Superior temporal gyrus (tissue), 1 donor: Measurements from ENCODE around the gene DPRX.
"Not testable (repeated sequence)": the region's sequence is repeated elsewhere in the genome, so short reads cannot be mapped to it uniquely, and the experiment has no call there.

ENCODE experiments used
- DNase-seq: peaks from one replicate; pipeline ENCODE4 v3.0.0-alpha.2; 2016; ENCODE audit errors: extremely low spot score

Gene DPRX

DNA sequence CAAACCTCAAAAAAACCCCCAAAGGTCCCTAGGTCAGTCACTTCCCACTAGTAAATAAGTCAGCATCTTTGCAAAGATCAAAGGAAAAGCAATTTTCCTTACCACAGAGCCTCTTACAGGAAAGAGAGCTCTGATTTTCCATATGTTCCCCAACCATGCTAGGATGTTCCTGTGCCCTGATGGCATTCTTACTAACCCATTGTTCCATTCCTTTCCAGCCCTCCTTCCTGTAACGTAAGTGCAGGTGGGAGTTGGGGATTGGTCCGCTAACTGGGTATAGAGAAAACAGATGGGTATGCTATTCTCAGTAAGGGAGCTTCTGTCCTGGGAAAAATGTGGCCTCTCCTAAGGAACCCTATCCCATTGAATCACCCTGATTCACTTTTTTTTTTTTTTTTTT lies 14.3 kb downstream of the DPRX start:
- no peak for DNase-seq

DNA sequence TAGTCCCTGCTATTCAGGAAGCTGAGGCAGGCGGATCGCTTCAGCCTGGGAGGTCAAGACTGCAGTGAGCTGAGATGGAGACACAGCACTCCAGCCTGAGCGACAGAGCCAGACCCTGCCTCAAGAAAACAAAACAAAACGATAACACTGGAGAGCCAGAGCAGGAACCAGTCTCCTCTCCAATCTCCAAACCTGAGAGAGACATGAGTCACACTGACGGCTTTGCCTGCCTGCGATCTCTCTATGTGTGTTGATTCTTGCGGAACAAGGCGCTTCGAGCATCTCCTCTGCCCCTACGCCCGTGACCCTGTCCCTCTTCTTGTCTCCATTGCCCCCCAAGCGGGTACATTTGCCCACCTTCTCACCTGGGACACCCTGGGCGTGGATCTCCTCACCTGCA lies 15.6 kb downstream of the DPRX start:
- no peak for DNase-seq

DNA sequence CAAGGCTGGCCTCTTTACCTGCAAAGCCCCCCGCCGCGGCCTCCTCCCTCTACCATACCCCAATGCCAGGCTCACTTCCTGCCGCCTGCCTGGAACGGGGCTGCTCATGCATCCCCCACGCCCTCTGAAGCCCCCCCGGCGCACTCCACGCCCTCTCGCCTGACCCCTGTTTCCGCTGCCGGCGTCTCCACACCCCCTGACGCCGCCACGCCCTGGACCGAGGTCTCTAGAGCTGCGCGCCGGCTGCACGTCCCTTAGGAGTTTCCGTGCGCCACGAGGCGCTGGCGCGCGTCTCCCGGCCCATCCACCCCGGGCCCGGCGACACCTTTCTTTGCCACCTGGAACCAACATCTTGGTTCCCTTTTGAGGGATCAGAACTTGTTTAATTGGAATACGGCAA lies 16.0 kb downstream of the DPRX start:
- DNase-seq, result no peak

DNA sequence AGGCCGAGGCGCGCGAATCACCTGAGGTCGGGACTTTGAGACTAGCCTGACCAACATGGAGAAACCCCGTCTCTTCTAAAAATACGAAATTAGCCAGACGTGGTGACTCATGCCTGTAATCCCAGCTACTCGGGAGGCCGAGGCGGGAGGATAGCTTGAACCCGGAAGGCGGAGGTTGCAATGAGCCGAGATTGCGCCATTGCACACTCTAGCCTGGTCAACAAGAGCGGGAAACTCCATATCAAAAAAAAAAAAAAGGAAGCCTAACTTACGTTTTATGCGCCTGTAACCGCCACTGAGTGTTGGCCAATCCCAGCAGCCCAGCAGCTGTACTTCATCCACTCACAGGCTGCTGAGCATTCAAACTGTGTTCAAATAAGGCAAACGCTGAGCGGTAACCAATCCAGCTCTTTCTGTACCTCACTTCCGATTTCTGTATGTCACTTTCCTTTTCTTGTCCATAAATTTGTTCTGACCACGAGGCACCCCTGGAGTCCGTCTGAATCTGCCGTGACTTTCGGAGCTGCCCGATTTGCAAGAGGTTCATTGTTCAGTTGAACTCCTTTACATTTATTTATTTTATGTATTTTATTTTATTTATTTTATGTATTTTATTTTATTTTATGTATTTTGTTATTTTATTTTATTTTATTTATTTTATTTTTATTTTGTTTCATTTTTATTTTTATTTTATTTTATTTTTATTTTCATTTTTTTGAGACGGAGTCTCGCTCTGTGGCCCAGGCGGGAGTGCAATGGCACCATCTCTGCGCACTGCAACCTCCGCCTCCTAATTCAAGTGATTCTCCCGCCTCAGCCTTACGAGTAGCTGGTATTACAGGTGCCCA lies 18.2 kb downstream of the DPRX start:
- no peak for DNase-seq

DNA sequence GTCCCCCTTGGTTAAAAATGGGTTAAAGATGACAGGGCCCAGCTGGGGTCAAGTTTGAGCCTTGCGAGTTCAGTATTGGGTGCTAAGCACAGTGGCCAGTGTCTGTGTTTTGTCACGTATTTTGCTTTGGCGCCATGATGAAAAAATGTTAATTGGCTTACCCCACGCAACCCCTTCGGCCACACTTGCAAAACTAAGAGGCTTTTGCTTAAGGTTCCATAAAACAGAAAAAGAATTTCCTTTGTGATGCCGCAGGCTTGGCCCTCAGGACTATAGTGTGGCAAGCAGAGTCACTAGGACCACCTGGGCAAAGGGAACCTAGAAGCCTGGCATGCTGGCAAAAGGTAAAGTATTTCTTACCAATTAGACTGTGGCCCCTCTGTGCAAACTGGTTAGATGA lies 20.7 kb downstream of the DPRX start:
- no peak for DNase-seq

DNA sequence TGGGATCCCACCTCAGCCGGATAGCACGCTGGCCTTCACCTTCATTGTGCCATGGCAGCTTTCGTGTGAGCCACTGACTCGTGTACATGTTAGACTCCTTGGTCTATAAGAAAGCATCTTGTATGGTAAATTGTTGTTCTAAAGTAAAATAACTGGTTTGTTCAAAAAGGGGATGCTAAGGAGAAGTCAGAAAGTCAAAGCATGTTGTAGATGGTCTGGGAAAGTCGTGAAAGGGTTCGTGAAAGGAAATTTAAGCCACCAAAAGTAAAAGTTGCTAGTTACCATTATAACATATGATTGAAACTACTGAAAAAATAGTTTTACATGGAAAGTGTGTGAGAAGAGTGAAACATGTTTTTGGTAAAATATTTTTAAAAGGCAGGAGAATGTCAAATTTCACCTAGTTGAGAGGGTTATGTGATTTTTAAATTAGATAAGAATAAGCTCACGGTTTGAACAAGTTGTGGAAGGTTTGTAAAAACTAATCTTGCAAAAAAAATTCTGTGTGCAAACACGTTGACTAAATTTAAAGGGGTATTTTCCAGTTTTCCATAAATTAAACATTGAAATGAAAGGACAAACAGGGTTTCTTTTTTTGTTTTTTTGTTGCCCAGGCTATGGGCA lies 23.4 kb downstream of the DPRX start:
- no peak for DNase-seq

DNA sequence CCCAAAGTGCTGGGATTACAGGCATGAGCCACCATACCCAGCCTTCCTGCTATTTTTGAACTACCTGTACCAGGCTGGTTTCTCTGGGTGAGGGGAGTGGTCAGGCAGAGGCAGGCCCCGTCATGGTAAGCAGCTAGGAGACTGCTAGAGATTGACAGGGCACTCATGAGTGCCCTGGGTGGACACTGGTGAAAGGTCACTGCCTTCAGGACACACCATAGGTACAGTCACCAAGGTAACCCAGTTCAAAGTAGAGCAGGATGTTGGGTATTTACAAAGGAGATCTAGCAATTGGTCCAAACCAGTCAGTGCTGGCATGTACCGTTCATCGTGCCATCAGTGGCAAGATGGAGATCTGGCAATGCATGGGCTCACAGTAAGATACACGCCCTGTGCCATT lies 25.5 kb downstream of the DPRX start:
- no peak for DNase-seq

DNA sequence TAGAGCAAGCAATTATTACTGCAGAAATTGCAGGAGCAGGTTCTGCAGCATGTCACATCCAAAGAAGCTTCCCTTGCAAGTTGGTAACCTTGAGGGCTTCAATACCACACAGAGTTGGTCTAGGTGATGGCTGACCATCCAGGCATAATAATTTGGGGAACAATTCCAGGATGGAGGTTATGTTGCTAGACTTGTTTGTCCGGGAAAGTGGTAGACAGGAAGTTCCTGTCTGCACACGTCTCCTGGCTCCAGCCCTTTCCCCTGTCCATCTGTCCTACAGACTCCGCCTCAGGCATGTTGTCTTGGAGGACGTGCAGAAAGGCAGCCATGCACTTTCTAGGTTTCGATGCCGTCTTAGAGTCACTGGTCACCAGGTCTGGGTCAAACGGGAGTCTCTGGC lies 26.0 kb downstream of the DPRX start:
- no peak for DNase-seq

DNA sequence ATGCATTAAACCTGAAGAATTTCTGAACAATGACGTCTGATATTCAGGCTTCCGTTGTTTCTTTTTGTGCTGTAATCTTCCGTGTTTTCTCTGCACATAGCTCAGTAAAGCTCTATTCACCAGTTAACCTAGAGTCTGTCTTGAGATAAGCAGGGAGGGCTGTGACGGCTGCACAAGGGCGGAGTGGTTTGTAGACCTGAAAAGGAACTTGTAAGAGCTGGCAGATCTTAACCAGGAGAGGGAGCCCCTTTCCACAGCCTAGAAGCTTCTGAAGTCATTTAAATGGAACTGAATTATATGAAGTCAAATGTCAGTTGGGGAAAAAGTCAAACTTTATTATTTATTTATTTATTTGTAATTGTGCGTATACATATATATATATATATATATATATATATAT lies 27.5 kb downstream of the DPRX start:
- peak; percentile 47 for DNase-seq

DNA sequence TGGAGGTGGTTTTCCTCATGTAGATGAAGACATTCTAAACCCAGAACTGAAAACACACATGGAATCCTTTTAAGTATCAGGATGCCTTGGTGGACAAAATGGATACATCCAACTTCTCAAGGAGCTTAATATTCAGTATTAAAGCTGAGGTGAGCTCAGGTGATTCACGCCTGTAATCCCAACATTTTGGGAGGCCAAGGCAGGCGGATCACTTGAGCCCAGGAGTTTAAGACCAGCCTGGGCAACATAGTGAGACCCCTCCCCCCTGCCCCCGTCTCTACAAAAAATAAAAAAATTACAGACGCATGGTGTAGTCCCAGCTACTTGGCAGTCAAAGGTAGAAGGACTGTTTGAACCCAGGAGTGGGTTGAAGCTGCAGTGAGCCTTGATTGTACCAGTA lies 28.8 kb downstream of the DPRX start:
- DNase-seq, result no peak

DNA sequence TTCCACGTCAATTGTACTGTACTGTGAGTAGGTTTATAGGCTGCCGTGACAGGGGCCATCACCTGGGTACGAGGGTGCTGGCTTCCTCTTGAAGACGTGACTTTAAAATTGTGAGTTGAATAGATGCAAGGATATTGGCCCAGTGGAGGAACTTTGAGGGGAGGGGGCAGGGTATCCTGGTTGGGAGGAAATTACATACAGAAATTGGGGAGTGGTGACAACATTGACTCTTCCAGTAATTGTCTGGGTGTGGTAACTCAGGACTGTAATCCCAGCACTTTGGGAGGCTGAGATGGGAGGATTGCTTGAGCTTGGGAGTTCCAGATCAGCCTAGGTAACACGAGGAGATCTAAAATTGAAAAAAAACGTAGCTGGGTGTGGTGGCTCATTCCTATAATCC lies 30.4 kb downstream of the DPRX start:
- DNase-seq, result no peak

DNA sequence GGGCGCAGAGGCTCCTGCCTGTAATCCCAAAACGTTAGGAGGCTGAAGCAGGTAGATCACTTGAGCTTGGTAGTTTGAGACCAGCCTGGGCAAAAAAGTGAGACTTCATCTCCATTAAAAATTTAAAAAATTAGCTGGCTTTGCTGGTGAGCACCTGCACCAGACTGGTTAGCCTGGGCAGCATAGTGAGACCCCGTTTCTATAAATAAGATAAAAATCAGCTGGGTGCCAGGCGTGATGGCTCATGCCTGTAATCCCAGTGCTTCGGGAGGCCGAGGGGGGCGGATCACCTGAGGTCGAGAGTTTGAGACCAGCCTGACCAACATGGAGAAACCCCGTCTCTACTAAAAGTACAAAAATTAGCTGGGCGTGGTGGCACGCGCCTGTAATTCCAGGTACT lies 32.4 kb downstream of the DPRX start:
- no peak for DNase-seq

DNA sequence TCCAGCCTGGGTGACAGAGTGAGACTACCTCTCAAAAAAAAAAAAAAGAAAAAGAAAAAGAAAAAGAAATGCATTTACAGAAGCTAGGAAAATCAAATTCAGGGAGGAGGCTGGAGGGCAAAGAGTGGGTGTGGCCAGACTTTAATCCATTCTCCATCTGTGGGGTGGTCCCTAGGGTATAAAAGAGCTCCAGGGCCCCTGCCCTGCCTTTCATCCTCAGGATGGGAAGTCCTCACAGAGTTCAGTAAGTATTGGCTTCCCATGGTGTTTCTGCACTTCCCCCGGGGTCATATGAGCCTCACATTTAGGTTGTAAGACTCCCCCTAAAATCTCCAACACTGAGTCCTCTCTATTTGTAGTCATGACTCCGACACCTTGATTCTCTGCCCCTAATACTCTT lies 33.0 kb downstream of the DPRX start:
- no peak for DNase-seq

DNA sequence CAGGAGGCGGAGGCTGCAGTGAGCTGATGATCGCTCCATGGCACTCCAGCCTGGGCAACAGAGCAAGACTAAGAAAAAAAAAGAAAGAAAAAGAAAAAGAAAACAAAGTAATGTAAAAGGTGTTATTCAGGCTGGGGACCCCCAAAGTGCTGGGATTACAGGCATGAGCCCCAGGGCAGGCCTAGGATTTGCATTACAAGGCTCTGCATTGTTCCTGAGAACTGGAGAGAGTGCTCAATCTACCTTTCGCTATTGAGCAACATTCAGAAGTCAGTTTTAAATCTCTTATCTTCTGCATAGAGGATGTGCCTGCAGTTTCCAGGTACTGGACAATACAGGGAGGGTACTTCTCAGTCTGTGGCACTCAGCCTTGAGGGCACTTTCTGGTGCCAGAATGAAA lies 34.5 kb downstream of the DPRX start:
- DNase-seq, result not testable (repeated sequence)

DNA sequence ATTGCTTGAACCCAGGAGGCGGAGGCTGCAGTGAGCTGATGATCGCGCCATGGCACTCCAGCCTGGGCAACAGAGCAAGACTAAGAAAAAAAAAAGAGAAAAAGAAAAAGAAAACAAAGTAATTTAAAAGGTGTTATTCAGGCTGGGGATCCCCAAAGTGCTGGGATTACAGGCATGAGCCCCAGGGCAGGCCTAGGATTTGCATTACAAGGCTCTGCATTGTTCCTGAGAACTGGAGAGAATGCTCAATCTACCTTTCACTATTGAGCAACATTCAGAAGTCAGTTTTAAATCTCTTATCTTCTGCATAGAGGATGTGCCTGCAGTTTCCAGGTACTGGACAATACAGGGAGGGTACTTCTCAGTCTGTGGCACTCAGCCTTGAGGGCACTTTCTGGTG lies 37.0 kb downstream of the DPRX start:
- not testable (repeated sequence) for DNase-seq

DNA sequence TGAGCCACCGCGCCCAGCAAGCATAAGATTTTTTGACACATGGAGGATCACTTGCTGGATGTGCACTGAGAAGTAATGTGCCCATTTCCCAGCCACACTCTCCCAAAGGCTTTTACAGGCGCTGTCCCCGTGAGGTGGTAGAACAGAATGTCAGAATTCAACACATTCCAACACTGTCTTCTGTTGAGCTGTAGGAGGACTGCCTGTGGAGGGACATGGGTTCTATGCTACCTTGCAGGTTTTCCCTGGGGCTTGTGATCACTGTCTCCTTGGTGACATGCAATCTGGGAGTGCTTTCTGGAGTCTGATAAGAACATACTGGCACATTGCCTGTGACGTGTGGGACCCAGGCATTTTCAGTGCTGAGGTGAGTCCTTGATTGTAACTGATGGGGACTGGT lies 38.5 kb downstream of the DPRX start:
- DNase-seq, result no peak

DNA sequence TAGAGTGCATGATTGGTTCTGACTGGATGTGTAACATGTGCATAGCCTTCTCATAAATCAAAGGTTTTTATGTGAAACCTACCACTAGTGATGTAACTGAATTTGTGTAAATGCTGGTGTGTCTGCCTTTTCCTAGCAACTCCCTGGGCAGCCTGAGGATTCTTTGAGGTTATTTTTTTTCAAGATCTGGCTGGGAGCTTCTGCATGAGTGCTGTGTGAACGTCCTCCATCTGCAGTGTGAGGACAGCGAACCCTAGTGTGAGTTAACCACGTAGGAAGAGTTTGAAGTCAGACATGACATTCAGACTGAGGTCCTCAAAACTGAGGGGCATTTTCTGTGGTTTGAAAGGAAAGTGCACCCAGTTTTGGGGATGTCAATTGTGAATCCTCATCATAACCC lies 39.9 kb downstream of the DPRX start:
- no peak for DNase-seq
